Panc1 (cell line): ENCODE data around the gene ERC2. TPM values are rescaled to one million over a fixed set of nuclear protein-coding genes. Genes with fewer than 3 reads are reported as not detected.

Experiments
- ATAC-seq: fragments of 200-7000 bp; cut with Tn5 transposase; 2 replicates; pipeline ENCODE4 v1.9.1; 2020; ENCODE audit warnings: mild to moderate bottlenecking, moderate library complexity
- BruUV-seq: library from RNA; stranded (reverse); fragments of 400-500 nt; replicated peaks from 2 replicates; lab custom pipeline; 2021; lab: Mats Ljungman, UMichigan
- CTCF ChIA-PET: fragments of 300-600 bp; sonication (Branson Sonifier 250); formaldehyde crosslinking; loops from one replicate; lab custom pipeline; 2022; ENCODE audit warnings: antibody characterized with exemption; lab: Charles Lee
- POLR2A ChIA-PET: fragments of 300-600 bp; sonication (Branson Sonifier 250); formaldehyde crosslinking; loops from one replicate; lab custom pipeline; 2022; ENCODE audit warnings: antibody characterized with exemption; lab: Charles Lee
- DNase-seq: peaks from one replicate; pipeline ENCODE4 v3.0.0-alpha.2; 2010; ENCODE audit warnings: low read depth, low spot score
- H3K27ac ChIP-seq: 2 replicates; pipeline ENCODE4 v1.5.1; 2011; ENCODE audit warnings: mild to moderate bottlenecking, low read length, inconsistent platforms
- H3K27me3 ChIP-seq: fragments of 200-500 bp; sonication (Bioruptor generic); 2 replicates; pipeline ENCODE4 v1.6.0; 2014; ENCODE audit warnings: low read length, inconsistent platforms; ENCODE audit not compliant: control insufficient read depth, insufficient read depth
- H3K36me3 ChIP-seq: fragments of 200-500 bp; sonication (Bioruptor generic); 2 replicates; pipeline ENCODE4 v1.5.1; 2014; ENCODE audit warnings: inconsistent platforms, mild to moderate bottlenecking, low read length, moderate library complexity; ENCODE audit not compliant: control insufficient read depth, insufficient read depth
- H3K4me1 ChIP-seq: 2 replicates; pipeline ENCODE4 v1.5.1; 2011; ENCODE audit warnings: inconsistent platforms, mild to moderate bottlenecking, low read length, moderate library complexity; ENCODE audit not compliant: control insufficient read depth, insufficient read depth
- H3K4me3 ChIP-seq, 2 experiments: 2 replicates each; pipeline ENCODE4 v1.5.1; 2011 to 2012; ENCODE audit warnings: low read depth in 2 of 2, low read length in 2 of 2, mild to moderate bottlenecking in 2 of 2, inconsistent platforms in 1 of 2, moderate library complexity in 1 of 2
- H3K9me3 ChIP-seq: fragments of 200-500 bp; sonication (Bioruptor generic); 2 replicates; pipeline ENCODE4 v1.5.1; 2014; ENCODE audit warnings: low read depth, mild to moderate bottlenecking, inconsistent platforms, low read length, moderate library complexity; ENCODE audit not compliant: control insufficient read depth, insufficient read depth
- CTCF ChIP-seq: fragments of 450-650 bp; IDR thresholded peaks from 2 replicates; pipeline ENCODE4 v1.5.1; 2017; ENCODE audit warnings: mild to moderate bottlenecking
- POLR2AphosphoS5 ChIP-seq: IDR thresholded peaks from 2 replicates; pipeline ENCODE4 v1.6.1; 2012; ENCODE audit warnings: mild to moderate bottlenecking, low read depth, low read length, moderate library complexity
- SIN3A ChIP-seq: IDR thresholded peaks from 2 replicates; pipeline ENCODE4 v1.6.1; 2012; ENCODE audit warnings: low read depth, mild to moderate bottlenecking, low read length, moderate library complexity, borderline replicate concordance; ENCODE audit not compliant: insufficient read depth
- TCF7L2 ChIP-seq: IDR thresholded peaks from 2 replicates; pipeline ENCODE4 v1.6.1; 2011; ENCODE audit warnings: mild to moderate bottlenecking, low read depth, low read length, inconsistent platforms
- in situ Hi-C: cut with HindIII; loops from 2 replicates; pipeline ENCODE4 v1.10.0; 2016; ENCODE audit warnings: low sequenced_read_pairs, low pct_unique_long_range_greater_than_20kb
- intact Hi-C: fragments of 100-400 bp; cut with micrococcal nuclease; formaldehyde crosslinking; loops from one replicate; pipeline ENCODE4 v1.10.0; 2022; ENCODE audit not compliant: unreplicated experiment
- total RNA-seq: library from RNA; stranded (reverse); gene quantifications from one replicate; pipeline ENCODE4 v1.2.1, GENCODE V29; 2021; ENCODE audit not compliant: unreplicated experiment
- TF ChIP-seq, protein P1 (sequence below), 2 experiments: IDR thresholded peaks; 2 replicates each; pipeline ENCODE4 v1.6.1; 2011 to 2012; ENCODE audit warnings: low read depth in 2 of 2, control low read depth in 1 of 2, low read length in 1 of 2, mild to moderate bottlenecking in 1 of 2, moderate library complexity in 1 of 2; ENCODE audit not compliant: insufficient read depth in 1 of 2

ERC2 gene
- total RNA-seq, 1 experiment from 2014 or later, result 0.33 TPM

DNA sequence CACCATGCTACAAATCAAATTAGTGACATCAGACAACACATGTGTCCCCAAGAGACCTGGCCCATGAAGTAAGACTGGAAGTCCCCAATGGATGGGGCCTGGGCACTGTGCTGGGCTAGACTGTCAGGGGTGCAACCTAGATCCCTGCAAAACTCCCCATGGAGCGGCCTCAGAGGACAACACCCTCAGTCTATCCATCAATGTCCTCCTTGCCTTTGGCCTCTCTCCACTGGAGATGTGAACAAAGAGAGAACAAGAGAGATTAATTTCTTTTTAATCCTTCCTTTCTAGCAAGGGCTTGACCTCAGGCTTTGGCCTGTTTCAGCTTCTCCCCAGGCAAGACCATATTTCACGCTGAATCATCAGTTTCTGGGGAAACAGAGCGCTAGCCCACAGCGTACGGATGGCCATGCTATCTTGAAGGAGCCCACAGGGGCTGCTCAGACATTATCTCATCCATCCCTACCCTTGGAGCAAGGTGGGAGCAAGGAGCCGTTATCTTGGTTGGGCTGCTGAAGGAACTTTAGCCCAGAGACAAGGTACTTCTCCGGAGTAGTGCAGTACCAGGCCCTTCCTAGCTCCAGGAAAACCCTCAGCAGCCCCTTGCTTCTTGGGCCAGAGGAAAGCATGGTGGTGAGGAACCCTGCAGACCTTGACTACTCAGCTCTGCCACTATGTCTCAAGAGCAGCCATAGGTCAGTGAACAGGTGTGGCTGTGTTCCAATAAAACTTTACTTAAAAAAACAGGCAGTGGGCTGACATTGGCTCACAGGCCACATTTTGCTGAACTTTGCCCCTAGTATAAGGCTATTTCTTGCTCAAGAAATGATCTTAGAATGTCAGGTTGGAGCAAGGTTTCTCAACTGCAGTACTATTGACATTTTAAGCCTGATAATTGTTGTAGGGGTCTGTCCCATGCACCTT, 908.5 kb downstream of the ERC2 start:
- Histone ChIP-seq H3K36me3 (no peaks in the 10 kb centered on the region), H3K4me1 (no peaks in the 10 kb centered on the region), H3K9me3 (no peaks in the 10 kb centered on the region), H3K4me3 (no peak overlapping the region), H3K27ac (no peak overlapping the region), H3K27me3 (no peaks in the 10 kb centered on the region)
- CTCF ChIA-PET, result no interaction called here
- DNase-seq, result no peak
- POLR2A ChIA-PET, result no interaction called here
- intact Hi-C loops (no loop called here), in situ Hi-C loops (no loop called here)
- no TSS peak for BruUV-seq
- ATAC-seq, result no peak
- TF ChIP-seq SIN3A, result no peak
- no peak for TF ChIP-seq POLR2AphosphoS5
- TF ChIP-seq CTCF, result no peak
- no peak for TF ChIP-seq TCF7L2
- TF ChIP-seq, protein P1, sequence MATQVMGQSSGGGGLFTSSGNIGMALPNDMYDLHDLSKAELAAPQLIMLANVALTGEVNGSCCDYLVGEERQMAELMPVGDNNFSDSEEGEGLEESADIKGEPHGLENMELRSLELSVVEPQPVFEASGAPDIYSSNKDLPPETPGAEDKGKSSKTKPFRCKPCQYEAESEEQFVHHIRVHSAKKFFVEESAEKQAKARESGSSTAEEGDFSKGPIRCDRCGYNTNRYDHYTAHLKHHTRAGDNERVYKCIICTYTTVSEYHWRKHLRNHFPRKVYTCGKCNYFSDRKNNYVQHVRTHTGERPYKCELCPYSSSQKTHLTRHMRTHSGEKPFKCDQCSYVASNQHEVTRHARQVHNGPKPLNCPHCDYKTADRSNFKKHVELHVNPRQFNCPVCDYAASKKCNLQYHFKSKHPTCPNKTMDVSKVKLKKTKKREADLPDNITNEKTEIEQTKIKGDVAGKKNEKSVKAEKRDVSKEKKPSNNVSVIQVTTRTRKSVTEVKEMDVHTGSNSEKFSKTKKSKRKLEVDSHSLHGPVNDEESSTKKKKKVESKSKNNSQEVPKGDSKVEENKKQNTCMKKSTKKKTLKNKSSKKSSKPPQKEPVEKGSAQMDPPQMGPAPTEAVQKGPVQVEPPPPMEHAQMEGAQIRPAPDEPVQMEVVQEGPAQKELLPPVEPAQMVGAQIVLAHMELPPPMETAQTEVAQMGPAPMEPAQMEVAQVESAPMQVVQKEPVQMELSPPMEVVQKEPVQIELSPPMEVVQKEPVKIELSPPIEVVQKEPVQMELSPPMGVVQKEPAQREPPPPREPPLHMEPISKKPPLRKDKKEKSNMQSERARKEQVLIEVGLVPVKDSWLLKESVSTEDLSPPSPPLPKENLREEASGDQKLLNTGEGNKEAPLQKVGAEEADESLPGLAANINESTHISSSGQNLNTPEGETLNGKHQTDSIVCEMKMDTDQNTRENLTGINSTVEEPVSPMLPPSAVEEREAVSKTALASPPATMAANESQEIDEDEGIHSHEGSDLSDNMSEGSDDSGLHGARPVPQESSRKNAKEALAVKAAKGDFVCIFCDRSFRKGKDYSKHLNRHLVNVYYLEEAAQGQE (IDR thresholded peaks at IDR 0.05; ENCODE audit: insufficient read depth in 1 of 2, low read depth in 2 of 2, low read length in 1 of 2), result no peak

DNA sequence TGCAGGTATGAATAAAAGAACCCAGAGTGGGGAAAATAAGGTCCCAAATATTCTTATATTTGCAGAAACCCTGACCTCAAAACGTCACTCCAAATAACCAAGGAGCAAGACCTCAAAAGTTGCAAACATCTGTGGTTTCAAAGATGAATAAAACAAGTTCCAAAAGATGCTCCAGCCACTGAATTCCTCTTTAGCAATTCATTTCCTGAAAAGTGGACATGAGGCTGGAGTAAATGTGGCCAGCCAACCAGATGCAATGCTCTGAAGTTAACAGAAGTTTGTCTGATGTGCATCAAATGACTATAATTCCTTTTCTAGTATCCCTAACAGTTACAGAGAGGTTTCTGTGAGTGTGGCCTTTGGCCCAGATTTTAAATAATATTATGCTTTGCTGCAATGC, 910.0 kb downstream of the ERC2 start:
- Histone ChIP-seq H3K4me1 (no peaks in the 10 kb centered on the region), H3K27ac (no peak overlapping the region), H3K36me3 (no peaks in the 10 kb centered on the region), H3K27me3 (no peaks in the 10 kb centered on the region), H3K4me3 (no peak overlapping the region), H3K9me3 (no peaks in the 10 kb centered on the region)
- in situ Hi-C loops (no loop called here), intact Hi-C loops (no loop called here)
- BruUV-seq, result no TSS peak
- TF ChIP-seq POLR2AphosphoS5 (no peak), CTCF (no peak), TCF7L2 (no peak), SIN3A (no peak)
- TF ChIP-seq, protein P1 (IDR thresholded peaks at IDR 0.05; ENCODE audit: insufficient read depth in 1 of 2, low read depth in 2 of 2, low read length in 1 of 2), result no peak
- DNase-seq (no peak), ATAC-seq (no peak)
- ChIA-PET CTCF (no interaction called here), POLR2A (no interaction called here)
